GM10248 (cell line): ENCODE results near the gene ACSM5.

Experiments
- CTCF ChIA-PET: fragments of 300-600 bp; sonication (Branson Sonifier 250); formaldehyde crosslinking; extraction: SDS; loops from one replicate; lab custom pipeline; 2021; ENCODE audit warnings: antibody characterized with exemption; lab: Yijun Ruan, JAX
- POLR2A ChIA-PET: fragments of 350-650 bp; sonication (Branson Sonifier 250); formaldehyde crosslinking; extraction: SDS; loops from one replicate; lab custom pipeline; 2020; ENCODE audit warnings: antibody characterized with exemption; lab: Yijun Ruan, JAX
- DNase-seq: peaks from one replicate; pipeline ENCODE4 v3.0.0; 2012; ENCODE audit errors: extremely low spot score
- CTCF ChIP-seq: IDR thresholded peaks from 2 replicates; pipeline ENCODE4 v1.5.1; 2012; ENCODE audit warnings: mild to moderate bottlenecking, low read depth; ENCODE audit errors: extremely low read depth, missing control alignments, control extremely low read depth

Gene ACSM5

GRCh38 chr16:20484726-20485125 lies 75.4 kb downstream of the ACSM5 start:
- TF ChIP-seq CTCF: no peak
- DNase-seq: no peak

GRCh38 chr16:20485408-20485807 lies 76.1 kb downstream of the ACSM5 start:
- DNase-seq: no peak
- ChIA-PET POLR2A (no interaction called here), CTCF (no interaction called here)
- TF ChIP-seq CTCF: no peak

More at GRCh38 chr16:20484726-20485125, 75.4 kb downstream of the ACSM5 start:
- ChIA-PET POLR2A (no interaction called here), CTCF (no interaction called here)
